AG04449 (cell line): ENCODE results near the gene GGCX.
"Not testable (repeated sequence)": the region's sequence is repeated elsewhere in the genome, so short reads cannot be mapped to it uniquely, and the experiment has no call there.

Experiments used
- CTCF ChIA-PET: fragments of 350-600 bp; formaldehyde crosslinking; extraction: SDS; loops from one replicate; lab custom pipeline; 2021; ENCODE audit warnings: antibody characterized with exemption; lab: Yijun Ruan, JAX
- POLR2A ChIA-PET: fragments of 400-600, 350-600 bp; formaldehyde crosslinking; extraction: SDS; loops from one replicate; lab custom pipeline; 2020; ENCODE audit warnings: antibody characterized with exemption, inconsistent platforms; lab: Yijun Ruan, JAX
- DNase-seq: peaks from one replicate; pipeline ENCODE4 v3.0.0-alpha.2; 2010; ENCODE audit warnings: low read depth, low spot score
- H3K4me3 ChIP-seq: 2 replicates; pipeline ENCODE4 v1.5.1; 2011; ENCODE audit warnings: low read depth, mild to moderate bottlenecking, control low read depth, low read length
- TF ChIP-seq, protein P1 (sequence below): IDR thresholded peaks from one replicate; pipeline ENCODE4 v1.5.1; 2011; ENCODE audit warnings: mild to moderate bottlenecking, moderate library complexity, low read length, control low read depth, inconsistent platforms; ENCODE audit not compliant: insufficient read depth; ENCODE audit errors: missing control alignments

Gene GGCX

DNA sequence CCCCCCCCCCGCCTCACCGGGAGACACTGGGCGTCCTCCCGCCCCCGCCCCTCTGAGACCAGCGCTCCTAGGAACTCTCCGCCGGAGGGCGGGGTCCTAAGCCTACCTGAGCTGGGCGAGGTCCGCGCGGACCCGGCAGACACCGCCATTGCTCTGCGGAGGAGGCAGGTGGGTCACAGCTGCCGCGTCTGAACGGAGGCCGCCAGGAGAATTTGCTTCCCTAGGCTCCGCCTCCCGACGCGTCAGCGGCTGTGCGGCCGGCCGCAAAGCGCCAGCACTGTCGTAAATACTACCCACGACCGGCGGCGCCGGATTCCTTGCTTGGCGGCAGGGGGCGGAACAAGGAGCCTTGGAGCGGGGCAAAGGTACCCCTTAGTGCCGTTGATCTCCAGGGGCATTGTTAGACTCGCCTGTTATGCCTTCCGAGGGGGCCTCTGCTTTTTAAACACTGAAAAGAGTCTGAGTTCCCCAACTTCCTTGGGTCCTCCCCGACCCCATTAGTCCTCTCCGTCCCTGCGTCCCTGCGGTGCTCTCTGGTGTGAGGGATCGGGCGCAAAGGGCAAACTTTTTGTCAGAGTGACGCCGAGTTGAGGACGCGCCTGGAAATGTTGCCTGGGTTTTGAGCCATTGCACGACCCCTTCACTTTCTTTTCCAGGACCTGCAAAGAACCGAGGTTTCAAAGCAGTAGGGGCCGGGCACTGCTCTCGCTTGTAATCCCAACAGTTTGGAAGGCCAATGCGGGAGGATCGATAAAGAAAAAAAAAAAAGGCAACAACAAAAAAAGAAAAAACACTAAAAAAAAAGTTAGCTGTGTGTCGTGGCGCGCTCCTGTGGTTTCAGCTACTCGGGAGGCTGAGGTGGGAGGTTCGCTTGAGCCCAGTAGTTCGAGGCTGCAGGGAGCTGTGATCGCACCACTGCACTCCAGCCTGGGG is at the start of gene GGCX:
Gene GGCX (minus strand): TSS at position 214 of the 933 bp plus-strand sequence. CDS start 65 bp downstream, at position 149.
- POLR2A ChIA-PET = interaction anchor here (0.7 to 3.0 kb wide), 7 partner anchors 11 to 655 kb away, joined by 3 to 18 read pairs (median 3); partner anchors contain the start of gene MAT2A
- CTCF ChIA-PET = interaction anchor here (0.7 to 30.0 kb wide), 7 partner anchors 8 to 129 kb away, joined by 3 to 922 read pairs (median 3); partner anchors contain the start of gene SH2D6
- no peak for DNase-seq
- TF ChIP-seq, protein P1, sequence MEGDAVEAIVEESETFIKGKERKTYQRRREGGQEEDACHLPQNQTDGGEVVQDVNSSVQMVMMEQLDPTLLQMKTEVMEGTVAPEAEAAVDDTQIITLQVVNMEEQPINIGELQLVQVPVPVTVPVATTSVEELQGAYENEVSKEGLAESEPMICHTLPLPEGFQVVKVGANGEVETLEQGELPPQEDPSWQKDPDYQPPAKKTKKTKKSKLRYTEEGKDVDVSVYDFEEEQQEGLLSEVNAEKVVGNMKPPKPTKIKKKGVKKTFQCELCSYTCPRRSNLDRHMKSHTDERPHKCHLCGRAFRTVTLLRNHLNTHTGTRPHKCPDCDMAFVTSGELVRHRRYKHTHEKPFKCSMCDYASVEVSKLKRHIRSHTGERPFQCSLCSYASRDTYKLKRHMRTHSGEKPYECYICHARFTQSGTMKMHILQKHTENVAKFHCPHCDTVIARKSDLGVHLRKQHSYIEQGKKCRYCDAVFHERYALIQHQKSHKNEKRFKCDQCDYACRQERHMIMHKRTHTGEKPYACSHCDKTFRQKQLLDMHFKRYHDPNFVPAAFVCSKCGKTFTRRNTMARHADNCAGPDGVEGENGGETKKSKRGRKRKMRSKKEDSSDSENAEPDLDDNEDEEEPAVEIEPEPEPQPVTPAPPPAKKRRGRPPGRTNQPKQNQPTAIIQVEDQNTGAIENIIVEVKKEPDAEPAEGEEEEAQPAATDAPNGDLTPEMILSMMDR = no peak
- H3K4me3 ChIP-seq = peak within 1 kb of the TSS; percentile 92

DNA sequence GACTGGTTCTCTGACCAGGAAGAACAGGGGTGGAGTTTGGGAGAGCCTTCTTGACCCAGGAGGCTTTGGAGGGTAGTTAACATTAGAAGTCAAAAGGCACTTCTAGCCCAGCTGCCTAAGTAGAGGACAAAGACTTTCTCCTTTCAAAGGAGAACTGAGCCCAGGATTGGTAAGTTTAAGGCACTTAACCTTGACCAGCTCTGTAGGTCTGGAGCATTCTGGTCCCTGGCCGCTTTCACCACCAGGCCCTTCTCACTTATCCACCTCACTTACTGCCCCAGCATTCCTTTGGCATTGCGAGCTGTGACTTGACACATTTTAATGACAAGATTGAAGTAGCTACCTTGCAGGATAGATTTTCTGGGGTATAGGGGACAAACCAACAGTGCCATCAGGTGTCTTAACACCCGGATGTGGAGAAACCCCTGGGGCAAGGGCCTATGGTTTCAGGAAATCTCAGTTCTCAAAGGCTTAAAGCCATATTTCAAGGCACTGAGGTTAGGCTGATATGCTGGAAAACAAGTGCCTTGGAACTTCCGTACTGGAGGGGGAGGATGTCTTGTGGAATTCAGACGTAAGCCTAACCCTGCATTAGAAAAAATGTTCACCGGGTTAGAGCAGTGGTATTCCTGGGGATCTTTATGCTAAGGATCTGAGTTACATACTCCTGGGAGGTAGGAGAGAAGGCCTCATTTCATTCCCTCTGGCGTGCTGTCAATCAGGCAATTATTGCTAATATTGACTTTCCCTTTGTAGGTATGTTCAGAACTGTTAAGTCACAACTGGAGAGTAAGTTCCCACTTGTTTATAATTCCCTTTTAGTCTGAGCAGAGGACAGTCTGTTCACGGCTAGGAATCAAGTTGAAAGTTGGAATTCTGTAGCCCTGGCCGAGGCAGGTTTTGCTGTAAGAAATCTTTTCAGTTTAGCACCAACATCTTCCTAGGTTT is 46.2 kb upstream of the GGCX start:
- DNase-seq = no peak
- TF ChIP-seq, protein P1 = no peak
- ChIA-PET CTCF (interaction anchor here (1.8 to 3.2 kb wide), 2 partner anchors 29 to 41 kb away, joined by 6 to 15 read pairs; no protein-coding TSS in a partner anchor), POLR2A (no interaction called here)
- no peak overlapping the region for H3K4me3 ChIP-seq

DNA sequence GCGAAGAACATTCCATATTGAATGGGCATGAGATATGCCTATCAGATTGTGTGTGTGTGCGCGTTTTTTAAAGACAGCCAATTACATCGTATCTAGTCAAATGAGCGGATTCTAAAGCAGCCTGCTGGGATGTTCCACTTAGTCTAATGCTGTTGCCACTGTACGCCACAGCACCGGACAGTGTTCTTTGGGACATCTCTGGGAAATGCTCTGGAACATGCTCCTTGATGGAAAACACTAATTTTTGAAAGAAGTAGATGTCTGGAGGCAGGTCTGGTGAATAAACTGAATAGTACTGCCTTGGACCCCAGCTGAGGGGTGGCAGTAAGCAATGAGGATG is 44.8 kb upstream of the GGCX start:
- DNase-seq = no peak
- ChIA-PET CTCF (interaction anchor here (2.2 to 3.2 kb wide), 4 partner anchors 10 to 186 kb away, joined by 8 to 15 read pairs (median 11); partner anchors contain the start of gene RNF181), POLR2A (interaction anchor here (0.6 to 2.8 kb wide), 5 partner anchors 11 to 155 kb away, joined by 3 to 11 read pairs (median 4); partner anchors contain the start of genes MAT2A and RNF181)
- TF ChIP-seq, protein P1 = no peak
- no peak overlapping the region for H3K4me3 ChIP-seq

DNA sequence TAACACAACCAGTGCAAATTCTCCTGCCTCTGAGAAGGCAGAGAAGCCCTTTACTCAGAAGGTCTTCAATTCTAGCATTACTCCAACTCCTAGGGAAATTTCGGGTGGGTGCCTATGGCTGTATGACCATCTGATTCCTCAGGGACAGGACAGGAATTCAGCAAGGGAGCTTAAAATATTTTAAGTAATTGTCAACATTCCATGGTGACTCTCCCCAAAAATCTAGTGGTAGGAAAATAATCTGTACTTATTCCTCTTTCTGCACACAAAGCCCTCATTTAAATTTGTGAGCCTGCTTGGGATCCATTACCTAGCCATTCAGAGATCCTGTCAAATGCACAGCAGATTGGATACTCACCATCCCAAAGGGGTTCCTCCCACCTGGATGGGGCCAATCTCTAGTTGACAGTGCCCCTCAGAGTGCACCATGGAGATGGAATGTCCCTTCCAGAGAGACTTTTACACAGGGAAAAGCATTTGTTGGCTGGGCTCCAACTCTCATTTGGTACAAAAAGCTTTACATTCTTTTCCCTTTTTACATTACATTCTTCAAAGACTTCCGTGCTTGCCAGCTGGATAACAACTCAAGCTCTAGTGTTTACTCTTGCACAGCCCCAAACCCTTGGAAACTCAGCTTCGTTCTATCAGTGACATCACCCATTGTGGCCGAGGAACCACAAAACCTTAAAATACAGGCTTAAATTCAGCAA is 44.3 kb upstream of the GGCX start:
- DNase-seq = peak; percentile 70
- TF ChIP-seq, protein P1 = no peak
- CTCF ChIA-PET = interaction anchor here (0.8 to 3.2 kb wide), 8 partner anchors 10 to 185 kb away, joined by 3 to 15 read pairs (median 6); partner anchors contain the start of genes MAT2A and RNF181
- H3K4me3 ChIP-seq = no peak overlapping the region
- POLR2A ChIA-PET = interaction anchor here (0.6 to 2.8 kb wide), 6 partner anchors 10 to 187 kb away, joined by 3 to 11 read pairs (median 4); partner anchors contain the start of genes MAT2A, RNF181 and SH2D6

DNA sequence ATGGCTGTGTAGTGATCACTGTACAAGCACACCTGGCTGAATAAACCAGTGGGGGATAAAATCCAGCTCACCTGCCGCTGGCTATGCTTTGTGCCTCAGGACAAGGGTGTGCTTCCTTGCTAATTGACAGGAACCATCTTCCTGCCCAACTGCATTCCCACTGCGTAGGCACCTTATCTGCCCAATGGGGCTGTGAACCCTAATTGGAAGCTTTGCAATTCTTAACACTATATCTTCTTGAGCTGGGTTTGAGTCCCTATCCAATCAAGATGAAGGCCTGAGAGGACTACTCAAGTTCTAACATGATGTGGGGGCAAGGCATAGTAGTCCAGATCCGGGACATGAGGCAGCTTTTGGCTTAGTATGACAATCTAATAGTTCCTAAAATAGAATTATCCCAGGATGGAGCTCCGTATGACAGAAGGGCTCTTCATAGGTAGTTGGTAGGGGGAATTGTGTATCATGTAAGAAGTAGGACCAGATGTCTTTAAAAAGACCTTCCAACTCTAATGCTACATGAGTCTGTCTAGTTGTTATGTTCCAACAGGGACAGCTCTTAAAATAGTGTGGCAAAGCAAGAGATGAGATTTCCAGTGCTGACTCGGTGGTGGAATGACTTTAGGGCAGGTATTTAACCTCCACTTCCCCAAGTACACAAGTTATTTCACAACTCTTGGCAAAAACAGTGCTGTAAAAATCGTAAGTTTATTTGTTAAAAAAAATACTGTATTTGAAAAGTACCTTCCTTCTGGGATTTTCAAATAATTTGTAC is 43.5 kb upstream of the GGCX start:
- DNase-seq = no peak
- H3K4me3 ChIP-seq = no peak overlapping the region; the same call in 1 of the 2 replicates
- CTCF ChIA-PET = interaction anchor here (0.8 to 3.2 kb wide), 10 partner anchors 9 to 184 kb away, joined by 3 to 15 read pairs (median 4); partner anchors contain the start of genes MAT2A and RNF181
- POLR2A ChIA-PET = interaction anchor here (1.1 to 2.8 kb wide), 4 partner anchors 9 to 186 kb away, joined by 3 to 11 read pairs (median 6); partner anchors contain the start of genes MAT2A, RNF181 and SH2D6
- TF ChIP-seq, protein P1 = no peak

DNA sequence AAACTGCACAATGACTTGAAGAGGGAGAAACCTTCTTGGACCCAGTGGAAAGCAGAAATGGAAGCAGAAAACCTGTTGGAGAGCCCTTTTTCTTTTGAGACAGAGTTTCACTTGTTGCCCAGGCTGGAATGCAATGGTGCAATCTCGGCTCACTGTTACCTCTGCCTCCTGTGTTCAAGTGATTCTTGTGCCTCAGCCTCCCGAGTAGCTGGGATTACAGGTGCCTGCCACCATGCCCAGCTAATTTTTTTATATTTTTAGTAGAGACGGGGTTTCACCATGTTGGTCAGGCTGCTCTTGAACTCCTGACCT is 42.8 kb upstream of the GGCX start:
- H3K4me3 ChIP-seq, DNase-seq: not testable (repeated sequence)
- CTCF ChIA-PET = interaction anchor here (1.3 to 3.2 kb wide), 6 partner anchors 18 to 184 kb away, joined by 3 to 15 read pairs (median 6); partner anchors contain the start of gene MAT2A
- POLR2A ChIA-PET = interaction anchor here (2.8 kb wide), 1 partner anchor 9 kb away, joined by 11 read pairs; the partner anchor contains the start of gene RNF181
